Right atrium auricular region (tissue), 2 donors: ENCODE data around the gene MECP2. TPM values are rescaled to one million over a fixed set of nuclear protein-coding genes. Genes with fewer than 3 reads are reported as not detected.

Experiments
- DNase-seq: peaks from one replicate; pipeline ENCODE4 v3.0.0-alpha.2; 2019; ENCODE audit warnings: low spot score
- H3K27ac ChIP-seq, 2 donors: fragments of 200-600 bp; sonication (generic); 1 replicate in 1 of 2; 2 replicates in 1 of 2; pipeline ENCODE4 v1.5.1; 2016 to 2019
- H3K27me3 ChIP-seq, 2 donors: fragments of 200-600 bp; sonication (generic); one replicate each; pipeline versions ENCODE4 v1.5.1 to v1.6.0; 2017 to 2019
- H3K36me3 ChIP-seq: fragments of 200-600 bp; sonication (generic); one replicate; pipeline ENCODE4 v1.5.1; 2016
- H3K4me1 ChIP-seq, 2 donors: fragments of 200-600 bp; sonication (generic); one replicate each; pipeline versions ENCODE4 v1.5.1 to v1.6.0; 2017 to 2019
- H3K4me3 ChIP-seq, 2 donors: fragments of 200-600 bp; sonication (generic); 1 replicate in 1 of 2; 2 replicates in 1 of 2; pipeline ENCODE4 v1.5.1; 2017 to 2019; ENCODE audit warnings: mild to moderate bottlenecking in 1 of 2, moderate library complexity in 1 of 2
- H3K9me3 ChIP-seq, 2 donors: fragments of 200-600 bp; sonication (generic); one replicate each; pipeline ENCODE4 v1.5.1; 2019
- CTCF ChIP-seq, 2 donors: fragments of 200-600 bp; sonication (generic); IDR thresholded peaks; one replicate each; pipeline ENCODE4 v1.5.1; 2019; ENCODE audit warnings: antibody characterized with exemption in 2 of 2
- microRNA counts, 2 donors: library from miRNA; unstranded; fragments of <30 nt; microRNA quantifications; one replicate each; lab custom pipeline; 2016 to 2017
- microRNA-seq, 2 donors: library from miRNA; unstranded; fragments of <30 nt; microRNA quantifications; one replicate each; pipeline ENCODE4, GENCODE V29; 2016 to 2017; ENCODE audit warnings: borderline number of aligned reads in 2 of 2, borderline replicate concordance in 1 of 2
- total RNA-seq, 2 donors: library from RNA; depleted of rRNA; stranded (reverse); fragments of >200 nt; gene quantifications; one replicate each; pipeline ENCODE4 v1.1.0, GENCODE V29; 2016

The MECP2 gene
- total RNA-seq, 2 donors from 2014 or later = 52.7 to 69.1 TPM

GRCh38 chrX:153972368-153973126 lies 125.0 kb downstream of the MECP2 start, which contains the start of gene TMEM187:
Gene TMEM187 (plus strand): TSS chrX:153972754. CDS start chrX:153982063, 9,309 bp downstream.
- Histone ChIP-seq H3K4me1 (peaks cover 0 to 44% of the 10 kb centered on the region in 2 donors), H3K9me3 (no peaks in the 10 kb centered on the region), H3K4me3 (peak within 1 kb of the TSS; percentile 68 to 71), H3K36me3 (no peaks in the 10 kb centered on the region), H3K27me3 (no peaks in the 10 kb centered on the region), H3K27ac (peak within 1 kb of the TSS; percentile 97 to 99)
- no peak for TF ChIP-seq CTCF (IDR thresholded peaks at IDR 0.05)
- peak; percentile 89 for DNase-seq

MicroRNAs encoded within 50 kb of the gene (microRNA counts, 767-probe panel; counts per million panel counts)
- 0 to 31.0 counts per million in 2 donors for microRNA hsa-miR-718 (lab: Ali Mortazavi, UCI)

Small RNAs within 50 kb of the gene (microRNA-seq; reads per million reads assigned to microRNA genes)
- 0 reads per million in 2 donors for gene MIR3202-1
- 0 reads per million in 2 donors for gene MIR3202-2
- 0 reads per million in 2 donors for gene MIR718

Other genes with a start within 250 kb of the MECP2 start
- 1 to 10 TPM; 6.3 to 7.0 TPM for gene L1CAM, start 211.5 kb downstream of the MECP2 start, total RNA-seq
- gene AVPR2, start 193.0 kb downstream of the MECP2 start, total RNA-seq = 1 to 10 TPM; 2.3 to 4.7 TPM
- 1 to 10 TPM; 7.6 to 8.9 TPM for gene ARHGAP4, start 171.5 kb downstream of the MECP2 start, total RNA-seq
- gene NAA10, start 162.7 kb downstream of the MECP2 start, total RNA-seq = 10 to 100 TPM; 66.5 to 70.2 TPM
- gene RENBP, start 153.1 kb downstream of the MECP2 start, total RNA-seq = 10 to 100 TPM in 1 of 2 donors, 1 to 10 TPM in 1; 6.2 to 10.6 TPM
- gene HCFC1, start 125.9 kb downstream of the MECP2 start, total RNA-seq = 10 to 100 TPM; 40.8 to 54.7 TPM
- gene TMEM187, start 125.0 kb downstream of the MECP2 start, total RNA-seq = 1 to 10 TPM; 4.7 to 6.4 TPM
- 10 to 100 TPM; 27.5 to 37.1 TPM for gene IRAK1, start 77.8 kb downstream of the MECP2 start, total RNA-seq
- gene OPN1LW, start 46.5 kb upstream of the MECP2 start, total RNA-seq = not detected
- gene OPN1MW, start 84.9 kb upstream of the MECP2 start, total RNA-seq = not detected
- gene OPN1MW2, start 122.0 kb upstream of the MECP2 start, total RNA-seq = not detected
- gene OPN1MW3, start 159.9 kb upstream of the MECP2 start, total RNA-seq = not detected
- gene TEX28, start 197.4 kb upstream of the MECP2 start, total RNA-seq = not detected
- gene TKTL1, start 198.1 kb upstream of the MECP2 start, total RNA-seq = 1 to 10 TPM; 1.1 to 4.0 TPM